ENCODE data around the gene PHOX2A.

DNA sequence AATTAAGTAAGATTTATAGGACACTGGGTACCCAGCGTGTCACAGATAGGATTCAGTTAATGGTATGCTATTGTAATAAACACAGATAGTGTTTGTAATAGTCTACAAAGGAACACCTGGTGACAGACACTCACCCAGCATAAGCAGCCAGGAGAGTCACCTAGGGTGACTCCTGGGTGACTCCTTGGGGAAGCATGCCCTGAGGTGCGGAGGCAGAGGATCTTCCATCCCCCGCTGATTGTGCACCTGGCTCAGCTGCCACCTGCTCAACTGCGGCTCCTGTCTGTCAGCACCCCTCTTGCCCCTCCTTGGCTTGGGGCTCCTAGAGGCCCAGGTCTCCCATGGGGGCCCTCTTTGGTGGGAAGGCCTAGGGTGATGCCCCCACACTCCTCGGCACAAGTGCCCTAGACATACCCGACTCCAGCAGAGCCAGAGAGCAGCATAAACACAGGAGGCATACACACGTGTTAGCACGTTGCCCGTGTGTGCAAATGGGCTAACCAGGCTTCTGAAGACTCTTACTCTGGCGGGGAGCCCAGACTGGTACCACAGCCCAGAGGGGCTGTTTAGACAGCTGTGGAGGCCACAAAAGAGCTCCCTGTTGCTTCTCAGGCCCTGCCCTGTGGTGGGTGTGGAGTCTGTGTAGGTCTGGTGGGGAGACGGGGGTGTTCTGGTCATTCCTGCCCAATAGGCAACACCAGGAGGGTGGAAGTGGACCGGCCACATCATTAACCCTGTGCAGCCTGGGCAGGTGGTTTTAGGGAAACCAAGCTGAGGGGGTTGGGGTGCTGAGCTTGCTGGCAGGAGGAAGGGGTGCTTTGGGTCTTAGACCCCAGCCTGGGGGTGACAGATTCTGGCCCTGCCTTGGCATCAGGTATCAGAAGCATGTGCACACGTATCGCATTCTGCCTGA lies 16.4 kb downstream of the PHOX2A start:
- TF ChIP-seq POLR2AphosphoS5 (IDR thresholded peaks at IDR 0.05; ENCODE audit: insufficient read depth in 1 of 2, low read depth in 1 of 2) (no peak), POLR2A (IDR thresholded peaks at IDR 0.05) (no peak)
- TF ChIP-seq, protein P1, sequence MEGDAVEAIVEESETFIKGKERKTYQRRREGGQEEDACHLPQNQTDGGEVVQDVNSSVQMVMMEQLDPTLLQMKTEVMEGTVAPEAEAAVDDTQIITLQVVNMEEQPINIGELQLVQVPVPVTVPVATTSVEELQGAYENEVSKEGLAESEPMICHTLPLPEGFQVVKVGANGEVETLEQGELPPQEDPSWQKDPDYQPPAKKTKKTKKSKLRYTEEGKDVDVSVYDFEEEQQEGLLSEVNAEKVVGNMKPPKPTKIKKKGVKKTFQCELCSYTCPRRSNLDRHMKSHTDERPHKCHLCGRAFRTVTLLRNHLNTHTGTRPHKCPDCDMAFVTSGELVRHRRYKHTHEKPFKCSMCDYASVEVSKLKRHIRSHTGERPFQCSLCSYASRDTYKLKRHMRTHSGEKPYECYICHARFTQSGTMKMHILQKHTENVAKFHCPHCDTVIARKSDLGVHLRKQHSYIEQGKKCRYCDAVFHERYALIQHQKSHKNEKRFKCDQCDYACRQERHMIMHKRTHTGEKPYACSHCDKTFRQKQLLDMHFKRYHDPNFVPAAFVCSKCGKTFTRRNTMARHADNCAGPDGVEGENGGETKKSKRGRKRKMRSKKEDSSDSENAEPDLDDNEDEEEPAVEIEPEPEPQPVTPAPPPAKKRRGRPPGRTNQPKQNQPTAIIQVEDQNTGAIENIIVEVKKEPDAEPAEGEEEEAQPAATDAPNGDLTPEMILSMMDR (IDR thresholded peaks at IDR 0.05) = no peak

All from vagina (tissue), 2 donors.